ENCODE measurements around the gene PRSS48. TPM values are rescaled to one million over a fixed set of nuclear protein-coding genes. Genes with fewer than 3 reads are reported as not detected.

The PRSS48 gene
- total RNA-seq, 1 experiment from 2014 or later = not detected

GRCh38 chr4:151256134-151256533 lies 20.8 kb upstream of the PRSS48 start (continued):
- TF ChIP-seq ELF1 (IDR thresholded peaks at IDR 0.05; ENCODE audit: borderline replicate concordance, low read depth) (no peak), FOSL1 (IDR thresholded peaks at IDR 0.05; ENCODE audit: low read depth) (no peak), RAD21 (IDR thresholded peaks at IDR 0.05; ENCODE audit: low read depth) (no peak), ZNF274 (IDR thresholded peaks at IDR 0.05; ENCODE audit: low read depth, low read length) (no peak), POLR2AphosphoS5 (IDR thresholded peaks at IDR 0.05; ENCODE audit: low read depth, low read length) (no peak), JUND (IDR thresholded peaks at IDR 0.05) (no peak), ZFX (IDR thresholded peaks at IDR 0.05) (no peak), CTCF (IDR thresholded peaks at IDR 0.05 in 2 of 3, conservative IDR thresholded peaks at IDR 0.05 in 1 of 3; ENCODE audit: borderline replicate concordance in 1 of 3, insufficient read depth in 1 of 3, low read depth in 2 of 3, low read length in 2 of 3) (no peak), SP1 (IDR thresholded peaks at IDR 0.05; ENCODE audit: low read depth) (no peak), SRF (IDR thresholded peaks at IDR 0.05; ENCODE audit: low read depth) (no peak), EGR1 (IDR thresholded peaks at IDR 0.05; ENCODE audit: low read depth) (no peak), EZH2phosphoT487 (IDR thresholded peaks at IDR 0.05; ENCODE audit: borderline replicate concordance) (no peak)

GRCh38 chr4:151257704-151258103 lies 19.3 kb upstream of the PRSS48 start:
- CTCF ChIA-PET = no interaction called here
- POLR2A ChIA-PET = no interaction called here
- peaks cover 0 to 16% of the 10 kb centered on the region in 2 experiments; a peak in 1 of 4 replicates for H3K4me1 ChIP-seq (ENCODE audit: control insufficient read depth in 1 of 2, insufficient read depth in 2 of 2, low read length in 2 of 2)
- peak overlapping the region; percentile 3; the same call in 1 of the 2 replicates for H3K4me2 ChIP-seq (ENCODE audit: low read length)
- no peak overlapping the region for H3K9ac ChIP-seq (ENCODE audit: low read length)
- DNase-seq (ENCODE audit: low read depth, low spot score) (no peak), ATAC-seq (no peak)
- H3K27ac ChIP-seq (ENCODE audit: low read depth, low read length) = no peak overlapping the region
- intact Hi-C loops (cut with micrococcal nuclease) = no loop called here
- H3K4me3 ChIP-seq (replicated peaks in 1 of 2; ENCODE audit: low read depth in 1 of 2, low read length in 2 of 2) = no peak overlapping the region
- no peaks in the 10 kb centered on the region for H4K20me1 ChIP-seq (ENCODE audit: insufficient read depth)
- no peaks in the 10 kb centered on the region; a peak in 1 of 4 replicates for H3K36me3 ChIP-seq (ENCODE audit: control insufficient read depth in 1 of 2, insufficient read depth in 2 of 2, low read length in 2 of 2)
- H3K79me2 ChIP-seq (ENCODE audit: insufficient read depth, low read length) = peaks cover 10% of the 10 kb centered on the region; the same call in 1 of the 2 replicates
- H3K9me2 ChIP-seq (ENCODE audit: insufficient read depth) = no peaks in the 10 kb centered on the region
- H3K27me3 ChIP-seq (ENCODE audit: insufficient read depth, low read length) = no peaks in the 10 kb centered on the region
- no peaks in the 10 kb centered on the region for H3K9me3 ChIP-seq (ENCODE audit: control insufficient read depth in 1 of 2, insufficient read depth in 1 of 2, low read depth in 1 of 2, low read length in 2 of 2)
- no peak overlapping the region for H2AFZ ChIP-seq (ENCODE audit: low read depth, low read length, poor library complexity, severe bottlenecking)
- no TSS peak for BruUV-seq (replicated peaks)
- TF ChIP-seq EZH2phosphoT487 (IDR thresholded peaks at IDR 0.05; ENCODE audit: borderline replicate concordance) = no peak
- no peak for TF ChIP-seq ZFX (IDR thresholded peaks at IDR 0.05)
- TF ChIP-seq, protein P1, sequence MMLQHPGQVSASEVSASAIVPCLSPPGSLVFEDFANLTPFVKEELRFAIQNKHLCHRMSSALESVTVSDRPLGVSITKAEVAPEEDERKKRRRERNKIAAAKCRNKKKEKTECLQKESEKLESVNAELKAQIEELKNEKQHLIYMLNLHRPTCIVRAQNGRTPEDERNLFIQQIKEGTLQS (IDR thresholded peaks at IDR 0.05) = no peak
- no peak for TF ChIP-seq REST (IDR thresholded peaks at IDR 0.05; ENCODE audit: low read depth)
- TF ChIP-seq CEBPB (IDR thresholded peaks at IDR 0.05; ENCODE audit: low read depth) = no peak
- TF ChIP-seq ZNF274 (IDR thresholded peaks at IDR 0.05; ENCODE audit: low read depth, low read length) = no peak
- RAD21 ChIA-PET (ENCODE audit: low non-redundant PET in 1 of 2, low total read pairs in 2 of 2, uncharacterized antibody in 2 of 2, unreplicated experiment in 2 of 2) = no interaction called here
